Activated CD8-positive, alpha-beta memory T cell treated with anti-CD3 and anti-CD28 coated beads, Interleukin-2, amount 50 U/mL, for 24 hours (primary cell): ENCODE results near the gene PYGO2.

ENCODE experiments used
- DNase-seq: peaks from one replicate; pipeline ENCODE4 v3.0.0-alpha.2; 2020; ENCODE audit errors: extremely low read depth

PYGO2 gene

GRCh38 chr1:154962156-154962749, 671 bp upstream of the PYGO2 start:
- DNase-seq, result no peak

GRCh38 chr1:154960446-154961136, 991 bp downstream of the PYGO2 start:
- DNase-seq, result no peak

GRCh38 chr1:154959426-154959780, 2.2 kb downstream of the PYGO2 start:
- DNase-seq, result no peak

GRCh38 chr1:154958681-154959425, 2.7 kb downstream of the PYGO2 start:
- DNase-seq, result no peak

GRCh38 chr1:154958036-154958435, 3.5 kb downstream of the PYGO2 start:
- no peak for DNase-seq

- DNase-seq, result no peak
Measured at GRCh38 chr1:154957091-154957657, 4.4 kb downstream of the PYGO2 start.

GRCh38 chr1:154956544-154956941, 5.0 kb downstream of the PYGO2 start:
- DNase-seq, result no peak

GRCh38 chr1:154955718-154956543, 5.7 kb downstream of the PYGO2 start, which contains the start of gene PBXIP1:
Gene PBXIP1, minus strand, starts transcription at chr1:154956099. Its CDS starts 2,378 bp downstream, at chr1:154953721.
- peak; percentile 64 for DNase-seq

GRCh38 chr1:154955039-154955717, 6.4 kb downstream of the PYGO2 start:
- peak; percentile 65 for DNase-seq

- no peak for DNase-seq
Measured at GRCh38 chr1:154954541-154954940, 7.0 kb downstream of the PYGO2 start.

GRCh38 chr1:154953611-154954038, 8.0 kb downstream of the PYGO2 start:
- no peak for DNase-seq

GRCh38 chr1:154952664-154953063, 8.9 kb downstream of the PYGO2 start:
- DNase-seq, result no peak

GRCh38 chr1:154951901-154952657, 9.5 kb downstream of the PYGO2 start:
- no peak for DNase-seq

- no peak for DNase-seq
Measured at GRCh38 chr1:154948079-154948478, 13.5 kb downstream of the PYGO2 start.

- DNase-seq, result no peak
Measured at GRCh38 chr1:154945962-154946850, 15.4 kb downstream of the PYGO2 start.

- no peak for DNase-seq
Measured at GRCh38 chr1:154945160-154945961, 16.2 kb downstream of the PYGO2 start.

GRCh38 chr1:154944401-154945159, 17.0 kb downstream of the PYGO2 start:
- DNase-seq, result no peak
